ENCODE data around the gene OPCML. TPM values are rescaled to one million over a fixed set of nuclear protein-coding genes. Genes with fewer than 3 reads are reported as not detected.

Gene OPCML
- total RNA-seq, 1 donor from 2014 or later, result 0.09 TPM

DNA sequence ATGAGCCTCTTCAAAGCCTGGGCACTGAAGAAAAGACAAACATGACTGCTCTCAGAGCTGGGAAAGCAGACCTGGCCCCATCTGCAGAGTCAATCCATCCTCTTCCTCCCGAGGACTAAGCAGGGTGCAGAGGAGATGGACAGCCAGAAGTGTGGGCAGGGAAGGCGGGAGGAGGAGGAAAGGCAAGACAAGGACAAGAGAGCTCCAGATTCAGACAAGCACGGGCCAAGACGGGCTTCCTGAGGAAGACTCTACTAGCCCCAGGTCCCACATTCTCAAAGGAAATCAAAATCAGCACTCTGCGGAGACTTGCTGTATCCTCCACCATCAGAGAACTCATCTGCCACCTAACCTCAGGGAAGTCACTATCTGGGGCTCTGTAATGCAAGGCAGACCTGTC, 28.5 kb downstream of the OPCML start:
- DNase-seq (ENCODE audit: low spot score), result peak; percentile 5

DNA sequence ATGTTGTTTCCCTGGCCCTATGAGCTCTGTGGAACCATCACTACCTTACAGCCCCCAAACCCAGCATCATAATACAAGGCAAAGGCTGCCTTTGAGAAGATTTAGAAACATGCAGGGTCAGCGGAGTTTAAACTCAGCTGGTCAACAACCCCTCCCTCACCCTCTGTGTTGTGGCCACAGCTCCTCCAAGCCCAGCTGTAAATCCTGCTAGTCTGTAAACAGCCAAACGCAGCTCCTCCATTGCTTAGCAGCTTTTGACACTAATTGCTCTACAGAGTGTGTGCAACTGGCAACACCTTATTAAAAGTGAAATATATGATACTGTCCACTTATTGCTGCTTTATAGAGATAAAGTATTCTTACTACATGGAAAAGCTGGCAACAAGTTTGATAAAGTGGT, 29.1 kb downstream of the OPCML start:
- DNase-seq (ENCODE audit: low spot score), result peak; percentile 2

GRCh38 chr11:133501643-133502539, 30.4 kb downstream of the OPCML start:
- DNase-seq (ENCODE audit: low spot score), result peak; percentile 7

GRCh38 chr11:133500936-133501335, 31.4 kb downstream of the OPCML start:
- peak; percentile 1 for DNase-seq (ENCODE audit: low spot score)

- peak; percentile 6 for DNase-seq (ENCODE audit: low spot score)
Measured at GRCh38 chr11:133500435-133500834, 31.9 kb downstream of the OPCML start.

- peak; percentile 4 for DNase-seq (ENCODE audit: low spot score)
Measured at GRCh38 chr11:133498969-133499368, 33.3 kb downstream of the OPCML start.

- DNase-seq (ENCODE audit: low spot score), result no peak
Measured at GRCh38 chr11:133497477-133498140, 34.7 kb downstream of the OPCML start.

DNA sequence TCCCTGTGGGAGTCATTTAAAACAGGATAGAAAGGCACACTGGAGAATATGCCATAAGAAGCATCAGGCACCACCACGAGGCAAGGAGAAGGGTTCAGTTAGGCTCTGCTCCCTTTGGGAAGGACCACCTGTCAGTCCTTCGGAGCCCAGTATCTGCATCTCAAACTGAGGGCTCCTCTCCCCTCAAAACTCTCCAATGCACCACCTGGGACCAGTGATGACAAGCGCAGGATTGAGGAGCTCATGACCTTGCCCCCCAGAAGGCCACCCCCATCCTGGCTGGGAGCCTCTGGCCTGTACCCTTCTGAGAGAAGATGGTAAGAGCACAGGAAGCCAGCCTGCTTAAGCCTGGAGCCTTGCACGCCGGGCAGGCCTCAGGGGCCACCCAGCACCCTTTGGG, 39.4 kb downstream of the OPCML start:
- DNase-seq (ENCODE audit: low spot score), result no peak

- DNase-seq (ENCODE audit: low spot score), result no peak
Measured at GRCh38 chr11:133491680-133492383, 40.5 kb downstream of the OPCML start.

GRCh38 chr11:133480722-133481121, 51.6 kb downstream of the OPCML start:
- DNase-seq (ENCODE audit: low spot score), result no peak

DNA sequence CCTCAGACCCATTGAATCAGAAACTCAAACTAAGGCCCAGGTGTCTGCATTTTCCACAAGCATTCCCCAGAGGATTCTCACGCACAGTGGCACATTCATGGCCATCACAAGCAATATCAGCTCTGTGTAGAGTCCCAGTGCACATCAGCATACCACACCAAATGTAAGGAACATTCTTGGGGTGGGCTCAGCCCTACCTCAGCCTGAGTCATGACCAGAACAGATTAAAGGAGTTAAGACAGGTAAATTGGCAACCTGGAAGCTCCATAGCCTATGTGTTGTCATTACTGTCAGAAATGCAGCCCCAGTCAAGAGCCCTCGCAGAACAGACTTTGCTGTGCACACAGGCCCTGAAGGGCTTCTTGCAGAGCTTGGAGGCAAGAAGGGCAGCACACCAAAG, 53.1 kb downstream of the OPCML start:
- DNase-seq (ENCODE audit: low spot score), result no peak

DNA sequence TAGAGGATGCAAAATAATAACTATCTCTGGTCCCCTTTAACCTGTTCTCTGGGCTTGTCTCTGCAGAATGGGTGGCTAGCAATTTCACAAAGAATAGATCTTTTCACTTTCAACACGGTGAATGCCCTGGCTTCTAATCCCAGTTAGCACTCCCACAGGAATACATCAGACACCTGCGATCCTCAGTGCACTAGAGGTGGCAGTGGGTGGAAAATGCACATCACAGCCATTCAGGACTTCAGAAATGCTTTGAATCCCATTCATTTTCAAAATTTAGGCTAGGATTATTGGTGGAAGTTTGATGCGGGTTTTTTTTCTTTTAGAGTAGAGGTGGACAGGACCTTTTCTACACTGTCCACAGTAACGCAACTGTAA, 55.1 kb downstream of the OPCML start:
- no peak for DNase-seq (ENCODE audit: low spot score)

DNA sequence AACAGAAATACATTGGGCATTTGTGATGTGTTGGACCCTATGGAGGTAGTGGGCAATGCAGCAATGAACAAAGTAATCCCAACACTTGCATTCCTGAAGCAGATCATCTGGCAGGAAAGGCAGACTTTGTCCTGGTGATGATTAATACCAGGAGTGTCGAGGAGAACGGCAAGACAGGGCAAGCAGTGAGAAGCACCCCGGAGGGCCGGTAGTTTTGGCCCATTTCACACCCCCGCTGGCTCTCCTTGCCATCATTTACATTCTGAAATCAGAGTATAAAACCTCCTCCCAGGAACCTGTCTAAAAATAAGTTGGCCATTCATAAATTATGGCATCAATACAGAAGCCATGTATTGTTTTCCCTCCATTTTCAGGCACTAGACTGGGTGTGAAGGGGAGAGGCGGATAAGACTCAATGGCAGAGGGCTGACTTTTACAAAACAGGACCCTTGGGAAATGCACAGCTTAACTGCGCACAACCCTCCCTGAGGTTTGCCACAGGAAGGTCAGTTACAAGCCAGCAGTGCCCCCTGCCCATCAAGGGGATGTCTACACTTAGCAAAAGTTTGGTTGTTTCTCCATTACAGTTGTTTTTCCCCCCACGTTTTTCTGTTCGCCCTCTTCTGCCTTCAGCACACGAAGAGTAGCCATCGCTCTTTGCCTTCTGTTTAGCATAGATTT, 55.6 kb downstream of the OPCML start:
- DNase-seq (ENCODE audit: low spot score), result no peak

DNA sequence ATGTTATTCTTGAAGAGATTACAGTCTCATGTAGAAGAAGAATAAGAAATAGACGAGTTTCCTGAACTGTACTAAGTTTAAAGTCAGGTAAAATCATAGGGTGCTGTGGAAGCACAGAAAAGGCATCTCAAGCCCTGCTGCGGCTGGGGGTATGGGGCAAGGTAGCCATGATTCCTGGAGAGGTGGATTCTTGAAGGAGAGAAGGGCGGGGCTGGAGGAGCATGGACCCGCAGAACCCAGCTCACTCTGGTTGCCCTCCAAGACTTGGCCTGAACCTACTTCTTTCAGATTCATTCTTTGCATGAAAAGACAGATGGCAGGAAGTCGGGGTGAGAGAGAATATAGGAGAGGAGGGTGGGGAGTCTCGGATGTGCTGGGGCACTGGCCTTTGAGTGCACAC, 57.8 kb downstream of the OPCML start:
- no peak for DNase-seq (ENCODE audit: low spot score)

DNA sequence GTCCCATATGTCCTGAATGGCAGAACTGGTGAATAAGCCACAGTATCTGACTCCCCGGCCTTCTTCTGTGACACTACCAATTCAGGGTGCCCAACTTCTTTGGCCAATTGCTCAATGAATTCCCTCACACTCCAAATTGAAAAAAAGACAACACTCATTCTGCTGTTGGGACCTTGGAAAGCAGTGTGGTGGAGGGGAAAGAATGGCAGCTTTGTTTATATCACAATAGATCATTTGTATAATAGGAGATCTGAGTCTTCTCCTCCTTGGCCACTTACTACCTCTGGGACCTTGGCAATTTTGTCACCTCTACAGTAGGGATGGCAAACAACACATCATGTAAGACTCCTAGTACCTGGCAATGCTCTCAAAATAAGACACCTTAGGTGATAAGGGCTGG, 64.6 kb downstream of the OPCML start:
- DNase-seq (ENCODE audit: low spot score), result no peak

DNA sequence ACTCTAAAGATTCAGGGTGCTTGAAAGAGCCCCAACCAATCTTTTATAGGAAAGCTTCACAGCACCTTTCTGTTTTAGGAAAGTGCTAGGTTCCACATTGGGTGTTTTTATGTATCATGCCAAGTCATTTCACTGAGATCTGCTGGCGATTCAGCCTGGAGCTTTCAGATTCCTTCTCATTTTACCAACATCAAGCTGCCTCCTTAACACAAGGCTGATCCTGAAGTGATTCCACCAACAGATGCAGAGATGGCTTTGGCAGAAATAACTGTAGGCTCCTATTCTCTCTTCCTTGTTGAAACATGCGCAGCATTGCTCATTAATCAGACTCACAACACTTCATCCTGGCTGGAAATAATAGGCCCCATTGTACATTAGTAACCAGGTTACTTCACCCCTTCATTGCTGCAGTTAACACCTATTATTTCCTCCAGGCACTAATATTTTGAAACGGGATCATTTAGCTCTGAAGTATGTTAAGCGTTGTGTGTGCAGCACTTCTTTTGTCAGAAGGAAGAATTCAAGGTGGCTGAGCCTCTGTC, 89.0 kb downstream of the OPCML start:
- DNase-seq (ENCODE audit: low spot score), result no peak

- DNase-seq (ENCODE audit: low spot score), result no peak
Measured at GRCh38 chr11:133441964-133442660, 90.2 kb downstream of the OPCML start.

GRCh38 chr11:133425992-133426391, 106.3 kb downstream of the OPCML start:
- DNase-seq (ENCODE audit: low spot score), result no peak

- no peak for DNase-seq (ENCODE audit: low spot score)
Measured at GRCh38 chr11:133425245-133425644, 107.1 kb downstream of the OPCML start.

DNA sequence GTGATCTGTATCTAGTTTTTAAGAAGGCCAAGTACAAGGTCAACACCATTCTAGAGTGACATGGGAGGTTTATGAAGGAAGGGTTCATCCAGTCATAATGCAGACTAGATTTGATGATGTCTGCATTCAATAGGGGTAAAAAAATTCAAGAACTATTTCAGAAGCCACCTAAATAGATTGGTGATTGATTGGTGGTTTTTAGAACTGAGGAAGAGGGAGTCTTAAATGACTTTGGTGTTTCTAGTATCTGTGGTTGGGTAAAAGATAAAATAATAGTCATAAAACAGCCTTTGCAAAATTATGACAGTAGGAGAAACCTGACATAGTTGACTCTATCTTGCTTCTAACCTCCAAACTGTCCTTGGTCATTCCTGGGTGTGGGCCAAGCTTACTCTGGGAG, 114.1 kb downstream of the OPCML start:
- DNase-seq (ENCODE audit: low spot score), result no peak

DNA sequence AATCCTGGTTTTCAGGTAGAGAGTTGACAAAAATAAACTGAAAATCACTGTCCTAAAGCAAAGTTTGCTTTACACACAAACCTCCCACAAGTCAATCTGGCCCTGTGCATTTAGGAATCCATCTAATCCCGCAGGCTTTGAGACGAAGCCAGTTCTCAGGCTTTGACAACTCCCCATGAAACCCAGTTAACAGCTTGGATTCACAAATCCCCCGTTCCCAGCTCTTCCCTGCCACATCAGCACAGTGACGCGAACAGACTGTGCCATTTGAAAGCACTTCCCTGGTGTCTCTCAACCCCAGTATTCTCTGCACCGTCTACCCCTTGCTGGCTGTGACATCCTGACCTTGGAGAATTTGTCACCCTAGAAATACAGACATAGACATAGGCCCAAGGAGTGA, 117.8 kb downstream of the OPCML start:
- DNase-seq (ENCODE audit: low spot score), result no peak

All from mucosa of gallbladder (tissue), 1 donor.